ENCODE results near the gene MBOAT2.

MBOAT2 gene

GRCh38 chr2:8989536-8990079 lies 13.9 kb downstream of the MBOAT2 start:
- H3K4ac ChIP-seq (ENCODE audit: low read length): no peak overlapping the region
- no peak overlapping the region for H2BK120ac ChIP-seq (ENCODE audit: low read depth, low read length)
- no peak overlapping the region for H2AK5ac ChIP-seq (ENCODE audit: low read depth, low read length)
- H3K27ac ChIP-seq (replicated peaks; ENCODE audit: low read length): no peak overlapping the region
- H3K36me3 ChIP-seq (replicated peaks in 1 of 2; ENCODE audit: control insufficient read depth in 2 of 2, insufficient read depth in 2 of 2, low read length in 2 of 2): no peaks in the 10 kb centered on the region
- H2AFZ ChIP-seq (ENCODE audit: low read length): no peak overlapping the region
- H3K4me1 ChIP-seq (ENCODE audit: control insufficient read depth in 2 of 2, insufficient read depth in 1 of 2, low read depth in 1 of 2, low read length in 2 of 2): peaks cover 2 to 5% of the 10 kb centered on the region in 2 donors
- no peak overlapping the region for H3K18ac ChIP-seq (ENCODE audit: low read length)
- WGBS, 2 donors (ENCODE audit: extremely low coverage in 2 of 2, insufficient read length in 2 of 2, insufficient replicate concordance in 1 of 2): no CpG with 5 or more reads among the region's 5 CpGs
- no peaks in the 10 kb centered on the region for H3K27me3 ChIP-seq (ENCODE audit: control insufficient read depth in 3 of 3, insufficient read depth in 3 of 3, low read depth in 1 of 3, low read length in 3 of 3)
- no peaks in the 10 kb centered on the region for H3K9me3 ChIP-seq (replicated peaks in 1 of 2; ENCODE audit: control insufficient read depth in 2 of 2, insufficient read depth in 1 of 2, low read depth in 1 of 2, low read length in 2 of 2)
- H3K4me3 ChIP-seq (ENCODE audit: low read length in 2 of 2): no peak overlapping the region
- no peak overlapping the region for H3K14ac ChIP-seq (ENCODE audit: low read length)
- peaks cover 2% of the 10 kb centered on the region for H3K79me1 ChIP-seq (ENCODE audit: low read depth, low read length)
- no peak overlapping the region for H4K91ac ChIP-seq (ENCODE audit: low read depth, low read length, poor library complexity)
- no peak overlapping the region for H3K23ac ChIP-seq (ENCODE audit: low read depth, low read length, poor library complexity)
- H3K9ac ChIP-seq (ENCODE audit: low read depth, low read length, poor library complexity): no peak overlapping the region
- H4K8ac ChIP-seq (ENCODE audit: low read depth, low read length): no peak overlapping the region
- DNase-seq (ENCODE audit: low spot score): no peak
- H2BK5ac ChIP-seq (ENCODE audit: low read length): no peak overlapping the region
- H3K4me2 ChIP-seq (ENCODE audit: insufficient read depth, low read length, poor library complexity, severe bottlenecking): no peak overlapping the region
- no peak overlapping the region for H2BK15ac ChIP-seq (ENCODE audit: low read length)
- H2BK12ac ChIP-seq (ENCODE audit: low read length): no peak overlapping the region

GRCh38 chr2:8987410-8987809 lies 16.1 kb downstream of the MBOAT2 start:
- no CpG with 5 or more reads among the region's 3 CpGs for WGBS, 2 donors (ENCODE audit: extremely low coverage in 2 of 2, insufficient read length in 2 of 2, insufficient replicate concordance in 1 of 2)
- no peak overlapping the region for H3K27ac ChIP-seq (replicated peaks; ENCODE audit: low read length)
- no peak overlapping the region for H3K9ac ChIP-seq (ENCODE audit: low read depth, low read length, poor library complexity)

GRCh38 chr2:8986327-8986976 lies 17.0 kb downstream of the MBOAT2 start:
- Histone ChIP-seq H3K4ac (ENCODE audit: low read length) (no peak overlapping the region), H3K27ac (replicated peaks; ENCODE audit: low read length) (no peak overlapping the region), H3K18ac (ENCODE audit: low read length) (no peak overlapping the region), H3K23ac (ENCODE audit: low read depth, low read length, poor library complexity) (no peak overlapping the region), H3K9ac (ENCODE audit: low read depth, low read length, poor library complexity) (no peak overlapping the region), H3K36me3 (replicated peaks in 1 of 2; ENCODE audit: control insufficient read depth in 2 of 2, insufficient read depth in 2 of 2, low read length in 2 of 2) (no peaks in the 10 kb centered on the region), H4K91ac (ENCODE audit: low read depth, low read length, poor library complexity) (no peak overlapping the region), H3K4me2 (ENCODE audit: insufficient read depth, low read length, poor library complexity, severe bottlenecking) (no peak overlapping the region), H2BK12ac (ENCODE audit: low read length) (no peak overlapping the region), H4K8ac (ENCODE audit: low read depth, low read length) (no peak overlapping the region), H3K27me3 (ENCODE audit: control insufficient read depth in 3 of 3, insufficient read depth in 3 of 3, low read depth in 1 of 3, low read length in 3 of 3) (no peaks in the 10 kb centered on the region), H2BK5ac (ENCODE audit: low read length) (no peak overlapping the region), H3K4me1 (ENCODE audit: control insufficient read depth in 2 of 2, insufficient read depth in 1 of 2, low read depth in 1 of 2, low read length in 2 of 2) (peaks cover 4 to 12% of the 10 kb centered on the region in 2 donors), H3K14ac (ENCODE audit: low read length) (no peak overlapping the region), H2AK5ac (ENCODE audit: low read depth, low read length) (no peak overlapping the region), H2BK15ac (ENCODE audit: low read length) (no peak overlapping the region), H3K4me3 (ENCODE audit: low read length in 2 of 2) (no peak overlapping the region), H2AFZ (ENCODE audit: low read length) (no peak overlapping the region), H3K79me1 (ENCODE audit: low read depth, low read length) (no peaks in the 10 kb centered on the region), H2BK120ac (ENCODE audit: low read depth, low read length) (no peak overlapping the region), H3K9me3 (replicated peaks in 1 of 2; ENCODE audit: control insufficient read depth in 2 of 2, insufficient read depth in 1 of 2, low read depth in 1 of 2, low read length in 2 of 2) (no peaks in the 10 kb centered on the region)
- no CpG with 5 or more reads among the region's 11 CpGs for WGBS, 2 donors (ENCODE audit: extremely low coverage in 2 of 2, insufficient read length in 2 of 2, insufficient replicate concordance in 1 of 2)
- DNase-seq (ENCODE audit: low spot score): no peak

More at GRCh38 chr2:8987410-8987809, 16.1 kb downstream of the MBOAT2 start:
- Histone ChIP-seq H4K91ac (ENCODE audit: low read depth, low read length, poor library complexity) (no peak overlapping the region), H3K4me3 (ENCODE audit: low read length in 2 of 2) (no peak overlapping the region), H3K9me3 (replicated peaks in 1 of 2; ENCODE audit: control insufficient read depth in 2 of 2, insufficient read depth in 1 of 2, low read depth in 1 of 2, low read length in 2 of 2) (no peaks in the 10 kb centered on the region), H2AFZ (ENCODE audit: low read length) (no peak overlapping the region), H2BK12ac (ENCODE audit: low read length) (no peak overlapping the region), H3K14ac (ENCODE audit: low read length) (no peak overlapping the region), H3K79me1 (ENCODE audit: low read depth, low read length) (no peaks in the 10 kb centered on the region), H3K4ac (ENCODE audit: low read length) (no peak overlapping the region), H3K4me1 (ENCODE audit: control insufficient read depth in 2 of 2, insufficient read depth in 1 of 2, low read depth in 1 of 2, low read length in 2 of 2) (peaks cover 4 to 11% of the 10 kb centered on the region in 2 donors), H2AK5ac (ENCODE audit: low read depth, low read length) (no peak overlapping the region), H3K4me2 (ENCODE audit: insufficient read depth, low read length, poor library complexity, severe bottlenecking) (no peak overlapping the region), H3K23ac (ENCODE audit: low read depth, low read length, poor library complexity) (no peak overlapping the region), H2BK5ac (ENCODE audit: low read length) (no peak overlapping the region), H4K8ac (ENCODE audit: low read depth, low read length) (no peak overlapping the region), H3K18ac (ENCODE audit: low read length) (no peak overlapping the region), H2BK15ac (ENCODE audit: low read length) (no peak overlapping the region), H2BK120ac (ENCODE audit: low read depth, low read length) (no peak overlapping the region), H3K27me3 (ENCODE audit: control insufficient read depth in 3 of 3, insufficient read depth in 3 of 3, low read depth in 1 of 3, low read length in 3 of 3) (no peaks in the 10 kb centered on the region), H3K36me3 (replicated peaks in 1 of 2; ENCODE audit: control insufficient read depth in 2 of 2, insufficient read depth in 2 of 2, low read length in 2 of 2) (no peaks in the 10 kb centered on the region)
- DNase-seq (ENCODE audit: low spot score): no peak

- Histone ChIP-seq H4K91ac (ENCODE audit: low read depth, low read length, poor library complexity) (no peak overlapping the region), H3K4me3 (ENCODE audit: low read length in 2 of 2) (no peak overlapping the region), H2BK12ac (ENCODE audit: low read length) (no peak overlapping the region), H3K36me3 (replicated peaks in 1 of 2; ENCODE audit: control insufficient read depth in 2 of 2, insufficient read depth in 2 of 2, low read length in 2 of 2) (no peaks in the 10 kb centered on the region), H3K79me1 (ENCODE audit: low read depth, low read length) (no peaks in the 10 kb centered on the region), H3K27ac (replicated peaks; ENCODE audit: low read length) (no peak overlapping the region), H3K18ac (ENCODE audit: low read length) (no peak overlapping the region), H2BK5ac (ENCODE audit: low read length) (no peak overlapping the region), H2AFZ (ENCODE audit: low read length) (no peak overlapping the region), H3K9me3 (replicated peaks in 1 of 2; ENCODE audit: control insufficient read depth in 2 of 2, insufficient read depth in 1 of 2, low read depth in 1 of 2, low read length in 2 of 2) (peaks cover 0 to 3% of the 10 kb centered on the region in 2 donors), H3K14ac (ENCODE audit: low read length) (no peak overlapping the region), H2BK120ac (ENCODE audit: low read depth, low read length) (no peak overlapping the region), H3K9ac (ENCODE audit: low read depth, low read length, poor library complexity) (no peak overlapping the region), H4K8ac (ENCODE audit: low read depth, low read length) (no peak overlapping the region), H3K4me1 (ENCODE audit: control insufficient read depth in 2 of 2, insufficient read depth in 1 of 2, low read depth in 1 of 2, low read length in 2 of 2) (peaks cover 4 to 13% of the 10 kb centered on the region in 2 donors), H2AK5ac (ENCODE audit: low read depth, low read length) (no peak overlapping the region), H3K4me2 (ENCODE audit: insufficient read depth, low read length, poor library complexity, severe bottlenecking) (no peak overlapping the region), H3K27me3 (ENCODE audit: control insufficient read depth in 3 of 3, insufficient read depth in 3 of 3, low read depth in 1 of 3, low read length in 3 of 3) (no peaks in the 10 kb centered on the region), H2BK15ac (ENCODE audit: low read length) (no peak overlapping the region), H3K4ac (ENCODE audit: low read length) (no peak overlapping the region), H3K23ac (ENCODE audit: low read depth, low read length, poor library complexity) (no peak overlapping the region)
- WGBS, 2 donors (ENCODE audit: extremely low coverage in 2 of 2, insufficient read length in 2 of 2, insufficient replicate concordance in 1 of 2): no CpG with 5 or more reads among the region's 4 CpGs
- no peak for DNase-seq (ENCODE audit: low spot score)
Measured at GRCh38 chr2:8985561-8986326, 17.7 kb downstream of the MBOAT2 start.

All from neuronal stem cell (in vitro differentiated cells).